MM.1S (cell line): ENCODE results near the gene EMP2.

Experiments used
- DNase-seq: peaks from one replicate; pipeline ENCODE4 v3.0.0-alpha.2; 2015
- H2AFZ ChIP-seq: fragments of 300-600 bp; sonication (generic); 2 replicates; pipeline ENCODE4 v1.6.0; 2016; ENCODE audit warnings: antibody characterized with exemption, low read length
- H3F3A ChIP-seq: fragments of 300-600 bp; sonication (generic); 2 replicates; pipeline ENCODE4 v1.6.1; 2016; ENCODE audit warnings: mild to moderate bottlenecking, antibody characterized with exemption, low read length, moderate library complexity, mixed read lengths; ENCODE audit not compliant: insufficient read depth
- H3K27ac ChIP-seq: fragments of 300-600 bp; sonication (generic); 2 replicates; pipeline ENCODE4 v1.5.1; 2016; ENCODE audit warnings: mild to moderate bottlenecking, low read length
- H3K27me3 ChIP-seq: fragments of 300-600 bp; sonication (generic); replicated peaks from 2 replicates; pipeline ENCODE4 v1.6.0; 2016; ENCODE audit warnings: low read length; ENCODE audit not compliant: insufficient read depth
- H3K36me3 ChIP-seq: fragments of 300-600 bp; sonication (generic); replicated peaks from 2 replicates; pipeline ENCODE4 v1.6.1; 2016; ENCODE audit warnings: mild to moderate bottlenecking, low read length, mixed read lengths; ENCODE audit not compliant: insufficient read depth
- H3K4me1 ChIP-seq: fragments of 300-600 bp; sonication (generic); 2 replicates; pipeline ENCODE4 v1.6.1; 2016; ENCODE audit warnings: low read length, mixed read lengths
- H3K4me2 ChIP-seq: fragments of 300-600 bp; sonication (generic); 2 replicates; pipeline ENCODE4 v1.6.0; 2016; ENCODE audit warnings: low read depth, low read length
- H3K4me3 ChIP-seq: fragments of 300-600 bp; sonication (generic); 2 replicates; pipeline ENCODE4 v1.5.1; 2016; ENCODE audit warnings: low read length, mixed read lengths
- H3K79me2 ChIP-seq: fragments of 300-600 bp; sonication (generic); 2 replicates; pipeline ENCODE4 v1.6.1; 2016; ENCODE audit warnings: mixed run types, low read length, mixed read lengths
- H3K9ac ChIP-seq: fragments of 300-600 bp; sonication (generic); 2 replicates; pipeline ENCODE4 v1.6.1; 2016; ENCODE audit warnings: low read length, mixed read lengths
- H3K9me2 ChIP-seq: fragments of 300-600 bp; sonication (generic); replicated peaks from 2 replicates; pipeline ENCODE4 v1.6.1; 2016; ENCODE audit warnings: mild to moderate bottlenecking, low read length, mixed read lengths; ENCODE audit not compliant: insufficient read depth
- H3K9me3 ChIP-seq: fragments of 300-600 bp; sonication (generic); replicated peaks from 2 replicates; pipeline ENCODE4 v1.6.1; 2016; ENCODE audit warnings: mild to moderate bottlenecking, low read length, mixed read lengths; ENCODE audit not compliant: insufficient read depth
- H4K20me1 ChIP-seq: fragments of 300-600 bp; sonication (generic); 2 replicates; pipeline ENCODE4 v1.6.1; 2016; ENCODE audit warnings: mild to moderate bottlenecking, low read length, moderate library complexity, mixed read lengths; ENCODE audit not compliant: insufficient read depth
- CTCF ChIP-seq: fragments of 300-600 bp; sonication (generic); IDR thresholded peaks from 2 replicates; pipeline ENCODE4 v1.5.1; 2016; ENCODE audit warnings: antibody characterized with exemption, low read length, mixed read lengths
- EZH2 ChIP-seq: fragments of 300-600 bp; sonication (generic); optimal IDR thresholded peaks from 2 replicates; pipeline ENCODE3; 2017; ENCODE audit warnings: low read depth, mild to moderate bottlenecking, antibody characterized with exemption, low read length, mixed read lengths
- EZH2phosphoT487 ChIP-seq: fragments of 300-600 bp; sonication (generic); IDR thresholded peaks from 2 replicates; pipeline ENCODE4 v1.6.1; 2018; ENCODE audit warnings: antibody characterized with exemption, low read length

EMP2 gene

DNA sequence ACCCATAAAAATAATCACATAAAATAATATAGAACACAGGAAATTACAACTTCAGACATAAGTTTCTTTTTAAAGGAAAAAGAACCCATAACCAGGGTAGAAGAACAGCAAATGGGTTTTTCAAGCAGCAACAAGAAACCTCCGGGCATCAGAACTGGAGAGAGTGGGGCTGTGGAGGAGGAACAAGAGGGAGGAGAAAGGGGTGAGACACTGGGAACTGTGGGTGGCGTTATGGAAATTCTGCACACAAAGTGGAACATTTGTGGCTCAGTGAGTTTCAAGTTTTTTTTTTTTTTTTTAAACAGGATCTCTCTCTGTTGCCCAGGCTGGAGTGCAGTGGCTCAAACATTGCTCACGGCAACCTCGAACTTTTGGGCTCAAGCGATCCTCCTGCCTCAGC is 22.6 kb downstream of the EMP2 start:
- H3F3A ChIP-seq: no peaks in the 10 kb centered on the region
- H3K36me3 ChIP-seq: no peaks in the 10 kb centered on the region
- no peak overlapping the region for H2AFZ ChIP-seq
- TF ChIP-seq CTCF (no peak), EZH2 (no peak), EZH2phosphoT487 (no peak)
- no peak overlapping the region for H3K4me3 ChIP-seq
- H3K4me2 ChIP-seq: no peak overlapping the region
- no peak overlapping the region for H3K9ac ChIP-seq
- DNase-seq: no peak
- H3K9me2 ChIP-seq: no peaks in the 10 kb centered on the region
- no peaks in the 10 kb centered on the region for H4K20me1 ChIP-seq
- no peaks in the 10 kb centered on the region for H3K4me1 ChIP-seq
- peaks cover 4% of the 10 kb centered on the region; the same call in 1 of the 2 replicates for H3K79me2 ChIP-seq
- no peaks in the 10 kb centered on the region for H3K9me3 ChIP-seq
- no peaks in the 10 kb centered on the region for H3K27me3 ChIP-seq
- no peak overlapping the region for H3K27ac ChIP-seq

GRCh38 chr16:10556236-10556635 is 24.2 kb downstream of the EMP2 start:
- Histone ChIP-seq H3K79me2 (peaks cover 4% of the 10 kb centered on the region; the same call in 1 of the 2 replicates), H4K20me1 (no peaks in the 10 kb centered on the region), H3K4me3 (no peak overlapping the region), H2AFZ (no peak overlapping the region), H3K4me2 (no peak overlapping the region), H3K9me3 (no peaks in the 10 kb centered on the region), H3F3A (no peaks in the 10 kb centered on the region), H3K36me3 (no peaks in the 10 kb centered on the region), H3K9me2 (no peaks in the 10 kb centered on the region), H3K4me1 (no peaks in the 10 kb centered on the region), H3K27ac (no peak overlapping the region), H3K9ac (no peak overlapping the region), H3K27me3 (no peaks in the 10 kb centered on the region)
- no peak for DNase-seq
- TF ChIP-seq EZH2: no peak
- TF ChIP-seq EZH2phosphoT487: no peak
- no peak for TF ChIP-seq CTCF

- Histone ChIP-seq H3K9me3 (no peaks in the 10 kb centered on the region), H3F3A (no peaks in the 10 kb centered on the region), H3K36me3 (no peaks in the 10 kb centered on the region), H2AFZ (no peak overlapping the region), H3K4me3 (no peak overlapping the region), H3K9ac (no peak overlapping the region), H4K20me1 (no peaks in the 10 kb centered on the region), H3K27ac (no peak overlapping the region), H3K27me3 (no peaks in the 10 kb centered on the region), H3K79me2 (no peaks in the 10 kb centered on the region), H3K4me1 (no peaks in the 10 kb centered on the region), H3K9me2 (no peaks in the 10 kb centered on the region), H3K4me2 (no peak overlapping the region)
- DNase-seq: no peak
- TF ChIP-seq CTCF: no peak
- no peak for TF ChIP-seq EZH2
- TF ChIP-seq EZH2phosphoT487: no peak
These were observed 25.8 kb downstream of the EMP2 start for GRCh38 chr16:10554569-10554968.
